A673 (cell line): Measurements from ENCODE around the gene ST3GAL4.

ENCODE experiments used
- CTCF ChIP-seq: fragments of 300-800, 200-600 bp; sonication (generic); conservative IDR thresholded peaks from 2 replicates; pipeline ENCODE4 v1.5.1; 2017; ENCODE audit warnings: low read depth, mild to moderate bottlenecking, antibody characterized with exemption, low read length, moderate library complexity, mixed read lengths
- EZH2 ChIP-seq: fragments of 200-600 bp; sonication (generic); IDR thresholded peaks from 2 replicates; pipeline ENCODE4 v1.6.1; 2017; ENCODE audit warnings: borderline replicate concordance, low read depth, mild to moderate bottlenecking, mixed read lengths, antibody characterized with exemption, low read length; ENCODE audit not compliant: poor library complexity, severe bottlenecking

- TF ChIP-seq CTCF: no peak
- TF ChIP-seq EZH2: no peak
These were observed 97.0 kb downstream of the ST3GAL4 start for GRCh38 chr11:126452241-126453101.
